Activated CD4-positive, CD25-positive, alpha-beta regulatory T cell treated with anti-CD3 and anti-CD28 coated beads, Interleukin-2, amount 50 U/mL, for 24 hours (primary cell): Measurements from ENCODE around the gene CBFA2T3.

Experiments used
- ATAC-seq, 2 donors: fragments of 150-1000 bp; cut with Tn5 transposase; one replicate each; pipeline ENCODE4 v1.10.0; 2021; ENCODE audit warnings: mild to moderate bottlenecking in 1 of 2, moderate library complexity in 1 of 2

Gene CBFA2T3

DNA sequence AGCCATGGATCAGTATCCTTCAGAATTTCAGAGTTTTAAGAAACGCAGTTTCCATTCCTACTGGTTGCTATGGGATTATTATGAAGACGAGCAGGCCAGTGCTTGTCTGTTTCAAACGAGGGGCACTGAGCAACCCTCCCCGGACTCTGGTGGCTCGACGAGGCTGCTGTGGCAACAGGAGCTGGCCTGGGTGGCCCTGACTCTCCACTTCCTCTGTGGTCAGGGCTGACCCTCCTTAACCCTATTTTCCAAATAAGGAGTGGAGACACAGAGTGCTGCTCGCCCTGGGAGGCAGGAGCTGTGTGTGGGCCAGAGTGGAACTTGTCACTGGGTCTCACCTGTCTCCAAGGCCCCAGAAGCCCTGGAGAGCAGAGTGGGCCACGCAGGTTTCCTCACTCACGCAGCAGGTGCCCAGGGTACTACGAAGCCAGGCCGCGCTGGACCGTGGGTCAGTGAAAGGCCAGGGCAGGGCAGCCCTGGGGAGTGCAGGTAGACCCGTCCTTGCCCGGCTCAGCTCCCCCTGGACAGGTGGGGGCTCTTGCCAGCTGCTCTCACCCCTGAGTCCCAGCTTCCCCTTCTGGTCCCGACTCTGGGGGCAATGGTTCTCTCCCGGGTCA lies 123.6 kb downstream of the CBFA2T3 start:
- ATAC-seq, result no peak

DNA sequence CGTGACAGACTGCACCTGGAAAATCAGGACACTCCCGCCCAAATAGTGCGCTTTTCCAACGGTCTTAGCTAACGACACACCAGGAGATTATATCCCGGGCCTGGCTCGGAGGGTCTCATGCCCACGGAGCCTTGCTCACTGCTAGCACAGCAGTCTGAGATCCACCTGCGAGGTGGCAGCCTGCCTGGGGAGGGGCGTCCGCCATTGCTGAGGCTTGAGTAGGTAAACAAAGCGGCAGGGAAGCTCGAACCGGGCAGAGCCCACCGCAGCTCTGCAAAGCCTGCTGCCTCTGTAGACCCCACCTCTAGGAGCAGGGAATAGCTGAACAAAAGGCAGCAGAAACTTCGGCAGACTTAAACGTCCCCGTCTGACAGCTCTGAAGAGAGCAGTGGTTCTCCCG lies 125.4 kb downstream of the CBFA2T3 start:
- no peak for ATAC-seq

DNA sequence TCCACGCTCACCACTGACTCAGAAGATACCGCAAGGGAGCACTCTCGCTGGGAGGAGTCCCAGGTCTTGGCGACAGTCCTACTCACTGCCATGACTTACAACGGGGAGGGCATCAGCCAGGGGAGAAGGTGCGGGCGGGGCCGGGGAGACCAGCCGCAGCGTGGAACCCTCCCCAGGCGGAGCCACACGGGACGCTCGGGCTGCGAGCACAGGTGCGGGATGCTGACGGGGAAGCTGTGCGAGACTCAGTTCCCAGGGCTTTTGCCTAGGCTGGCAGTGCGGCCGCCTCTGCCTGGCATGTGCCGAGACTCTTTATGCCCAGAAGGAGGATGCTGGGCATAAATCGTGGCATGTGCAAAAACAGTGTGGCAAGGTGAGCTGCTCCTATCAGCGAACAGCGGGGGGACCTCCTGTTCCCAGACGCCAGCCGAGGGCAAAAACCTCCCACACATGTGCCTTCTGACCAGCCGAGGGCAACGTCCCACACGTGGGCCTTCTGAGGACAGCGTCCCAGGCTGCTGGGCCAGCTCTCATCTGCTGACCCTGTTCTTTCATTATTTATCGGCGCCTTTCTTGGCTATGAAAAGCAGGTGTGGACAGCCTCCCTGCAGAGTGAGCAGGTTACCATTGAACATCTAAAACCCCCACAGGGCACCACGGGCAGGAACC lies 126.3 kb downstream of the CBFA2T3 start:
- no peak for ATAC-seq

DNA sequence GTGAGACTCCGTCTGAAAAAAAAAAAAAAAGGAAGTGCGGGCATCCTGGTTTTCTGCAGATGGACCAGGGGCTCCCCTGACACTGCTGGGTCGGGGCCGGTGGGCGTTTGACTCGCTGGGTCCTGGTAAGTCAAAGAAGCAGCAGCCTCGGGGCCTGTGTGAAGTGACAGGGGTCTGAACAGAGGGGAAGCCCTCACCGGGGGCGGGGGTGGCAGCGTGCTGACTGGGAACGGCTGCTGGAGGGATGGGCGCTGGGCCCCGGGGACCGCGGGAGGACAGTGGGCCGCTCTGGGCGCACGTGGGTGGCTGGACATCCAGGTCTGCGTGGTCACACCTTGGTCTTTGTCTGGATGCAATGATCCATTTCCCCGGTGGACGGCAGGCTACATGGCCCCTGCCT lies 128.4 kb downstream of the CBFA2T3 start:
- ATAC-seq, result no peak

DNA sequence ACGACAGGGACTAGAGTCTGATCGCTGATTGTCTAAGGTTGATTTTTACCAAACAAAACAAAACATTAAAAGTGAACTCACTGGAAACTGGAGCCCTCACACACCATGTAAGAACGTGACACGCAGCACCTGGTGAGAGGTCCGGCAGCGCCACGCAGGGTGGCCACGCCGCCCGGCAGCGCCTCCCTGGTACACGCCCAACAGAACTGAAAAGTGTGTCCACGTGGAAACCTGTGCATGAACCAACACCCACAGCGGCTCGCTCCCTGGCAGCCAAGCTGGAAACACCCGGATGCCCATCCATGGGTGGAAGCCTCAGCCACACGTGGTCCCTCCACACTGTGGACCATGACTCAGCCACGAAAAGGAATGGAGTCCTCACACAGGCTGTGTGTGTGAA lies 129.4 kb downstream of the CBFA2T3 start:
- no peak for ATAC-seq

DNA sequence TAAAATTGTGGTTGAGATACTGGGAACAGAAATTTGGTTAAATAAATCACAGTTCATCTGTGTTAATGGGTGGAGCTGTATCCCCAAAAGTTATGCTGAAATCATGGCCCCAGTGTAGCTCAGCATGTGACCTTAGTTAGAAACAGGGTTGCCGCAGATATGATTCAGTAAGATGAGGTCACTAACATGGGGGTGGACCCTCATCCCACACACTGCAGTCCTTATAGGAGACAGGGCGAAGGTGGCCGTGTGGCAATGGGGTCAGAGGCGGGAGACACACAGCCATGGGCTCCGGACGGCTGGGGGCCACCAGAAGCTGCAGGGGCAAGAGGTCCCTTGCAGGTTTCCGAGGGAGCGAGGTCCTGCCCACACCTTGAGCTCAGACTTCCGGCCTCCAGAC lies 130.9 kb downstream of the CBFA2T3 start:
- no peak for ATAC-seq

DNA sequence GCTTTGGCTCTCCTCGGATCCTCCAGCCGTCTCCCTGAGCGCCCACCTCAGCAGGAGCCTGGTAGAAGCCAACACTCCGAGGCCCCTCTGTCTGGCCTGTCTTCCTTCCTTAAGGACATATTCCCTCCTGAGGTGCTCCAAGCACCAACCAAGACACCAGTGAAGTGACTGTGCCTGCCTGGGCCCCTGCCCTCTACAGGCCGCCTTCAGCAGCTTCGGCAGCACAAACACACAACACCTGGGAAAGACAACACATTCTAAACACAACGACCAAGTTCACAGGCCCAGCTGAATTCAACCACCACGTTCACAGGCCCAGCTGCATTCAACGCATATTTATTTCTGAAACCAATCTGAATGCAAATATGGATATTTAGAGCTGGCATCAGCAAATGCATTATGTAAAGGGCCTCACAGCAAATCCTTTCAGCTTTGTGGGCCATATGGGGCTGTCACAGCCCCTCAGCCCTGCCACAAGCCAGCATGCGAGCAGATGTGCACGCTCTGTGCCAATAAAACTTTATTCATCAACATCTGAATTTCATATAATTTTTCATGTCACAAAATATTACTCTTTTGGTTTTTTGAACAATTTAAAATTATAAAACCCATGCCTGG lies 132.5 kb downstream of the CBFA2T3 start:
- no peak for ATAC-seq

DNA sequence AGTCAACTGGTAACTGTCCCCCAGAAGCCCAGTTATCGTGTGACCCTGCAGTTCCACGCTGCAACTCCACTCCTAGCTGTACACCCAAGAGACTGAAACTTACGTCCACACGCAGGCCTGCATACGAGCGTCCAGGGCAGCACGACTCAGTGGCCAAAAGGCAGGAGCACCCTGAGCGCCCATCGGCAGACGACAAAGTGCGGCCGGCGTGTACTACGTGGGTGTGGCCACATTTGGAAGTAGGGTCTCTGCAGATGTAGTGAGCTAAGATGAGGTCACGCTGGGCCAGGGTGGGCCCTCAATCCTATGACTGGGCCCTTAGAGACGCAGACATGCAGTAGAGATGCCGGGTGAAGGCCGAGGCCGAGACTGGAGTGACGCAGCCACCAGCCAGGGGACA lies 133.8 kb downstream of the CBFA2T3 start:
- ATAC-seq, result no peak

DNA sequence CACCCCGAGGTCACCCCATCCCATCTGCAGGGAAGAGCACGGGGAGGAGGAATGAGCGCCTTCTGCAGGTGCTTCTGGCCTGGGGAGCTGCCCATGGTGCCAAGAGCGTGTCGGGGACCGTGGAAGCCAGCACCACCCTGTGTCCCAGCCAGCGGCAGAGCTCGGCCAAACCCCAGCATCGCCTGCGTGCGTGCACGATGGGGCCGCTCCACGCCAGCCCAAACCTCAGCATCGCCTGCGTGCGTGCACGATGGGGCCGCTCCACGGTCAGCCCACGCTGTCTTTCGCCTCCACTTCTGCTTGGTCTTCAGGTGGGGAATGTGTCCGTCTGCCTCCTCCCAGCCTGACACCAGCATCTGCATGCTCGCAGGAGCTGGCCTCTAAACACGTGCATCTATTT lies 134.2 kb downstream of the CBFA2T3 start:
- no peak for ATAC-seq

DNA sequence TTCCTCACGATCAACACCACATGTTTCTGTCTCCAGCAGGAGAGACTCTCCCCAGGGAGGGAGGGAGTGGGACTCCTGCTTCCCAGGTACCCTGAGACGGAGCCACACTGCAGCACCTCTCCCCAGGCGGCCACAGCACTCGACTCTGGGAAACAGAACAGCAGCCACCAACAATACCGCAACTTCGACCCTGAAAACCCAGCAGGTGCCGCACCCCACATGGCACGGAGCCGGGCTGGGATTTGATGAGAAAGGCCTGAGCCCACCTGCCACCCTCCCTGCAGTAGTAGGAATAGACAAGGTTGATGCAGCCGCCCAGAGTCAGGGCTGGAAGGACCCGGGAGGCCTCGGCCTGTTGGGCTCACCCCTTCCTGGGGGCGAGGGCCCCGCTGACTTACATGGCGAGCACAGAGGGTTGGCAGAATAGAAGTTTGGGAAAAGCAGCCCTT lies 134.7 kb downstream of the CBFA2T3 start:
- ATAC-seq, result no peak

DNA sequence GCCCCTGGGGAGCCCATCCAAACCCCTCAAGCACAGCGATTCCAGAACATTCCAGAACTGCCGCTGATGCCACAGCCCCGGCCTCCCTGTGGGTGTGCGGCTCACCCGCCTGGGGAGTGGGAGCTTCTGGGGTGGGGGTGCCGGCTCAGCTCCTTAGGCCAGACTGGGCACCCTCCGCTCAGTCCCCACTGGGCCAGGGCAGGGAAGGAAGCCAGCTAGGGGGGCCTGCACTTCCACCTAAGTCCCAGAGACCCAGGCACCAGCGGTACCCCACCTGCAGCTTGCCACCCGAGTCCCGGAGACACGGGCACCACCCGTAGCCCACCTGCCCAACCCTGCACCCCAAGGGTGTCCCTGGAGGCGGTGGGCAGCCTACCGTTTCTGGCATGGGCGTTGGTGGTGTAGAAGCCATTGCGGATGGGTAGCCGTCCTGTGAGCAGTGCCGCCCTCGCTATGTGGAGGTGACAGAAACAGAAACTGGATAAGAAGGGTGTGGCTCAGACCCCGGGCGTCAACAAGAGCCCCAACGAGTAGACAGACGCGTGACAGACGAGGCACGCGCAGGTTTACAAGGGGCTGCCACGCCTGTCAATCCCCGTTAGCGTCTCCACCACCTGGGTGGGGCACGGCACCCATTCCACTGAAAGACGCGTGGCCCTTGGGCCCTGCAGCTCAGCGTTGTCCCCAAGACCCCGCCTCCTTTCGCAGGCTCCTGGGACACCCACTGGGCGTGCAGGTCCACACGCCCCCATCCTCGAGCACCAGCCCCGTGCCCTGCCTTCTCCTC lies 135.3 kb downstream of the CBFA2T3 start:
- ATAC-seq, result no peak

DNA sequence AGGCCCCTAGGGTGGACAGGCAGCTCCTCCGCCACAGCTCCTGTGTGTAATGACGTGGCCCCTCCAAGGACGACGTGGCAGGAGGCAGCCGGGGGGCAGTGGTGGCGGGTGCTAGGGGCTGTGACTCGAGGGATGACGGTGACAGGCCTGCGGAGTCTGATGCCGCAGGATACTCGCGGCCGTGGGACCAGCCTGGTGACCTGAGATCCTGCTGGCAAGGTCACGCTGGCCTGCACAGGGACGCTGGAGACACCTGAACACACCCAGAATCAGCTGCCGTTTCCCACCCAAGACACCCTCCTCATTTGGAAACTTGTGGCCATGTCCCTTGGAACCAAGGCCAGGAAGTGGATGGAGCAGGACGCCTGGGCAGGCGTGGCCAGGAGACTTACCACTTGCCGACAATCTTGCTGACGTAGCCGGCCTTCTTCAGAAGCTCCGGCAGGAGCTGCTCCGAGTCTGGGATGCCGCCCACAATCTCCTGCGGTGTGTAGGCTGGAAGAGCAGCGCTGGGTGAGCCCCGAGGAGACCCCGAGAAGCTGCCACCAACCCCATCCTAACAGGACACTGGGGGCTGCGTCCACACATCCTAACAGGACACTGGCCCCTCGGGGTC lies 136.3 kb downstream of the CBFA2T3 start:
- ATAC-seq, result no peak

DNA sequence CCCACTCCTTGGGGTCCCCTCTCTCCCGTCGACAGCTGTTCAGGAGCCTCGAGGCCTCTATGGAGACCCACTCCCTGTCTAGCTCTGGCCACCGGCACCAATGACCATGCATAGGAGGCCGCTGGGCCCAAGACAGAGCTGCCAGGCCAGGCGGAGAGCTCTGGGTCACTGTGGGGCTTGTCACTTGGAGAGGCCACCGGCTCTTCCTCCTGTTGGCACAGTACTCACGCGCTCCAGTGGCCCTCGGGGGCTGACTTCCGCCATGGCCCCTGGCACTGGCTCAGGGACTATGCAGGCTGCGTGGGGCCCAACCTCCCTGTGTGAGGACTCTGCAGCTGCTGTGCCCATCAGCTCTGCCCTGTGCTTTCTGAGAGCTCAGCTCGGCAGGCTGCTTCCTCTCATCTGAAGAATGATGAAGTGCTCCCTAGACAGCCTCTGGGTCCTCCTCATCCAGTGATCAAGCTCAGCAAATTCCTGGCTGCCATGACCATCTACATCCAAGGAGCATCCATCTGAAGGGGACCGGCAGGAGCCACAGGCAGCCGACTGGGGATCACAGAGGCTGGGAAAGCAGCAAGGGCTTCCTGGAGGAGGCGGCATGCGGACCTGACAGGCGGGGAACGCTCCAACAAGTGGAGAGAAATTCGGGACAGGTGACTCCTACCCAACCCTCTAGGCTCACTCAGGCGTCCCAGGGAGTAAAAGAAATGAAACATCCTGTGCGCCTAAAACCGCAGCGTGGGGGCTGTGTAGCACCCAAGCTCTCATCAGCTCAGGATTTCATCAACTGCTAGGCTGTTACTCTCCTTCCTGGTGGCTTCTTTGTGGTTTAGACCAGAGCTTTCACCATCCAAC lies 137.0 kb downstream of the CBFA2T3 start:
- ATAC-seq, result no peak

DNA sequence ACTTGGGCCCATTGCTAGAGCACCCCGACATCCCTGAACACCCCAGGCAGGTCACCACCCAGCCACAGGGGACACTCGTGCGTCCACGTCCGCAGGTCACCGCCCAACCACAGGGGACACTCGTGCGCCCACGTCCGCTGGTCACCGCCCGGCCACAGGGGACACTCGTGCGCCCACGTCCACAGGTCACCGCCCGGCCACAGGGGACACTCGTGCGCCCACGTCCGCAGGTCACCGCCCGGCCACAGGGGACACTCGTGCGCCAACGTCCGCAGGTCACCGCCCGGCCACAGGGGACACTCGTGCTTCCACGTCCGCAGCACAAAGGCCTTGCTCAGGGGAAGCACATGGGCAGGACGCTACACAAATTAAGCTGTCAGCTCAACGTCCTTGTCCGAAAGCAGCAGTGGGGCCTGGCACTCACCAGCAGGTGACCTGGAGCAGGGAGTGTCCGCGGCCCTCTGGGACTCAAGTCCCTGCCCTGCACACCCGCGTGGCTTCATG lies 137.9 kb downstream of the CBFA2T3 start:
- ATAC-seq, result no peak

DNA sequence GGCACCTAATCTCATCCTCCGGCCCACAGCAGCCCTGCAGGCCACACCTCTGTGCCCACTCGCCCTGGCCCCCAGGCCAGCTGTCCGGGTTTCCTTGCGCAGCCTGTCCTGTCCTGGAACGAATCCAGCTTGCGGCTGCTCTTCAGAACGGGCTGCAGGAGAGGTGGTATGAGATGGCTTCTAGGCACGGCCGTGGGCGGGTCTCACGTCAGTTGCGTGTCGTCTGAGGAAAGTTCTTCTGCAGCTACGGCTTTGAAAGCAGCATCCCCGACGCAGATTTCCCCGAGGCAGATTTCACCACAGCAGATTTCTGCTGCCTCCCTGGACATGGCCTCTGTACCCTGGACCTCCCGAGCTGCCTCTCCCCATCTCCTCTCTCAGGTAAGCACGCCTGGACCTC lies 138.4 kb downstream of the CBFA2T3 start:
- ATAC-seq, result no peak

DNA sequence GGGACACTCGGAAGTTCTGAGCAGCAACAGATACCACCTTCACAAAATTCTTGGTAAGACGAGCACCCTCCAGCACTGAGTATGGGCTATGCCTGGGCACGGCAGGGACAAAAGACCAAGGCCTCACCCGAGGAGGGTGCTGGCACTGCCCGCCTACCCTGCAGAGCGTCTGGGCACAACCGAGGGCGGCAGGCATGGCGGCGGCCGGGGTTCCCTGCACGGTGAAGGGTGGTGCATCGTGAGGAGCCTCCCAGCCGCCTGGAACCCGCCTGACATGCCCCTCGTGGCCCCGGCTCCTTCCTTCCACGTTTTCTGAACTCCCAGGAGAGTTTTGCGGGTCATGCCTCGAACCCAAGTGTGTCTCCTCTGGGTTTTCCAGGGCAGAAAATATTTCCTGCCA lies 139.2 kb downstream of the CBFA2T3 start:
- ATAC-seq, result no peak

DNA sequence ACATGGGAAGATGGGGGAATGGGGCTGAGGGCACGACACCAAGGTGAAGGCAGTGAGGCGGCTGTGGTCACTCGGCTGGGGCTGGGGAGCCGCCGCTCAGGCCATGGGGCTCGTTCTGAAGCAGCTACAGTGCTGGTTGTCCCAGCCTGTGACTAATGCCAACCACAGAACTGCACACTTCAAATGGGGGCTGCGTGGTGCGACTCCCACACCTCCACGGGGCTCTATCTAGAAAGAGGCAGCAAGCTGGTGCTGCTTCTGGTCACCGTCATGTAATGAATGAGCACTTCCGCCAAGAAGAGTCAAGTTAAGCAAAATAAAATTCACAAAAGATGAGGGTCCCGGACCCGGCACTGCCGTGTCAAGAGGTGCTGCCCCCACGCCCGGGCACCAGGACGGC lies 140.2 kb downstream of the CBFA2T3 start:
- no peak for ATAC-seq

DNA sequence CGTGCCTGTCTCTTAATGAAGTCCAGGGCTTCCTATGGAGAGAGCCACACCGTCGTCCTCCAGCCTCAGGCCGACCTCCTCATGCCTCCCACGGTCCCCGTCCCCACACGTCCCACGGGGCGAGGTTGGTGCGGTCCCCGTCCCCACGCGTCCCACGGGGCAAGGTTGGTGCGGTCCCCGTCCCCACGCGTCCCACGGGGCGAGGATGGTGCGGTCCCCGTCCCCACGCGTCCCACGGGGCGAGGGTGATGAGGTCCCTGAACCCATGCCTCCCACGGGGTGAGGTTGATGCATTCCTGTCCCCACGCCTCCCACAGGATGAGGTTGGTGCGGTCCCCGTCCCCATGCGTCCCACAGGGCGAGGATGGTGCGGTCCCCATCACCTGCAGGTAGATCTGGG lies 141.2 kb downstream of the CBFA2T3 start:
- ATAC-seq, result no peak

DNA sequence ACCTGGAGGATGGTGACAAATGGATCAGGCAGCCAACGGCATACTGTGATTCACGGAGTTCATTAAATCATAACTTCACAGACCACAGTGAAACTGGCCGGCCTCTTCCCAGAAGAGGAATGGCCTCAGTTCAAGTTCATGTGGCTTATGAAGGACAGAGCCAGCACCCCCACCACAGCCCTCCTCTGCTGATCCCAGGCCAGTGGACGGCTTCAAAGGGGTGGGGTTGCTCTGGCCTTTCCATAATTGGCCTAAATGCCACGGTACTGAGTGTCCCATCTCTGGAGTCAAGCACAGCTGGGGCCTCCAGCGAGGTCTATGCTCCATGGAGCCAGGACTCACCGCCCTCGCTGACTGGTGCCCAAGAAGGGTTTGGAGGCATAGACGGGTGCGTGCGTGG lies 141.6 kb downstream of the CBFA2T3 start:
- ATAC-seq, result no peak

DNA sequence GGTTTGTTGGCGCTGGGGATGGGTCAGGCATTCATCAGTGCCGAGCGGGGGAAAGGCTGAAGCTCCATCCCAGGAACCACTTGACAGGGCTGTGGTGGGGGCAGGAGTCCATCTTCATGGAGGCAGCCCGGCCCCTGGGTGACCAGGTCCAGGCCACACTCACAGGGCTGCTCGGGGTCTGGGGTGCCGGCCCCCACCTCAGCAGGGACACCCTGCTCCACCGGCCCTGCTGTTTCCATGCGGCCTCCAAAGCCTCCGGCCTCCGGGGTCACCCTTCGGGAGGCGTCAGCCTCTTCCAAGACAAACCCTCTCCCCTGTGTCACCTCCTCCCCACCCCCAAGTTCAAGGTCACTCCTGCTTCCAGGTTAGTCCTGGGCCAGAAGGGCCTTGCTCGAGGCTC lies 142.3 kb downstream of the CBFA2T3 start:
- ATAC-seq, result no peak

DNA sequence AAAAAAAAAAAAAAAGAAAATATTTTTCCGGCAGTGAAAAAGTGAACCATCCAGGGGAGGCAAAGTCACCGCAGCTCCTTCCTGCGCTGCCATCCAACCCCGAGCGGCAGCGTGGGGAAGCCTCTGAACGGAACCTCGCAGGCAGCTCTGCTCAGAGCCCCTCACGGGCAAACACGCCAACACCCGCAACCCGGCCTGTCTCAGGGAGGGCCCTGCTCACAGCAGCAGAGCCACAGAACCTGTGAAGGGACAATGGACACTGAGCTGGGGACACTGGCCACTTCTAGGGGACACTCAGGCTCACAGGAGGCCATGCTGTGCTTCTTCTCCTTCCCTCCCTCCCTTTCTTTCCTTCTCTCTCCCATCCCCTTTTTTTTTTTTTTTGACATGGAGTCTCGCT lies 143.9 kb downstream of the CBFA2T3 start:
- no peak for ATAC-seq

DNA sequence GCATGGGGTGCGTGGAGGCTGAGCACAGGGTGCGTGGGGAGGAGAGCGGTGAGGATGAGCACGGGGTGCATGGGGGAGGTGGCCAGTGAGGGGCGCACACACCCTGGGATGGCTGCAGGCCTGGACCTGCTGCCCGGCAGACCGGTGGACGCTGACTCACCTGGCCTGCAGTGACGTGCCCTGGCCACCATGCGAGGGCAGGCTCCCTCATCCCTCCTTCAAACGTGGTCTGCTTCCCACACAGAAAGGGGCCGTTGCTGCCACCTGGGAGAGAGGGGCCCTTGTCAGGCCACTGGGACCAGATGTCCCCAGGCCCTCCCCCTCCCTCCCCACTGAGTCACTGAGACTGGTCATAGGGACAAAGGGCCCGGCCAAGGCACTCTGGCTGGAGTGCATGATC lies 145.2 kb downstream of the CBFA2T3 start:
- no peak for ATAC-seq
